Heart left ventricle (tissue), 16 donors: ENCODE measurements around the gene RHOB. TPM values are rescaled to one million over a fixed set of nuclear protein-coding genes. Genes with fewer than 3 reads are reported as not detected.

Experiments
- ATAC-seq, 4 donors: fragments of 200-7000 bp; cut with Tn5 transposase; one replicate each; pipeline ENCODE4 v1.9.1; 2020 to 2022; ENCODE audit warnings: moderate library complexity in 4 of 4, mild to moderate bottlenecking in 3 of 4, moderate number of reproducible peaks in 1 of 4
- DNase-seq, 5 donors: peaks; one replicate each; pipeline ENCODE4 v3.0.0-alpha.2; 2020
- H3K27ac ChIP-seq, 12 donors: fragments of 200-600 bp; sonication (generic) in 4 of 12; one replicate each; pipeline versions ENCODE4 v1.5.0 to v1.8.0; 2016 to 2022; ENCODE audit warnings: mild to moderate bottlenecking in 2 of 12
- H3K27me3 ChIP-seq, 9 donors: fragments of 200-600 bp; sonication (generic) in 2 of 9; one replicate each; pipeline versions ENCODE4 v1.5.1 to v1.8.0; 2016 to 2022; ENCODE audit warnings: mild to moderate bottlenecking in 3 of 9
- H3K36me3 ChIP-seq, 9 donors: fragments of 200-600 bp; sonication (generic) in 2 of 9; one replicate each; pipeline versions ENCODE4 v1.5.0 to v1.8.0; 2018 to 2022; ENCODE audit warnings: mild to moderate bottlenecking in 2 of 9
- H3K4me1 ChIP-seq, 12 donors: fragments of 200-600 bp; sonication (generic) in 4 of 12; one replicate each; pipeline versions ENCODE4 v1.5.0 to v1.8.0; 2016 to 2022; ENCODE audit warnings: mild to moderate bottlenecking in 3 of 12
- H3K4me3 ChIP-seq, 12 donors: fragments of 200-600 bp; sonication (generic) in 4 of 12; one replicate each; pipeline versions ENCODE4 v1.5.0 to v1.8.0; 2017 to 2022; ENCODE audit warnings: mild to moderate bottlenecking in 9 of 12, moderate library complexity in 4 of 12
- H3K9me3 ChIP-seq, 12 donors: fragments of 200-600 bp; sonication (generic) in 4 of 12; one replicate each; pipeline versions ENCODE4 v1.5.0 to v1.8.0; 2016 to 2022; ENCODE audit warnings: mild to moderate bottlenecking in 1 of 12
- CTCF ChIP-seq, 12 donors: fragments of 200-600 bp; sonication (generic) in 4 of 12; IDR thresholded peaks; one replicate each; pipeline versions ENCODE4 v1.5.0 to v1.8.0; 2018 to 2022; ENCODE audit warnings: antibody characterized with exemption in 12 of 12, mild to moderate bottlenecking in 5 of 12
- POLR2A ChIP-seq, 2 donors: fragments of 450-650 bp; IDR thresholded peaks; one replicate each; pipeline ENCODE4 v1.6.1; 2017; ENCODE audit warnings: antibody characterized with exemption in 2 of 2, mild to moderate bottlenecking in 2 of 2, moderate library complexity in 2 of 2
- WGBS, 4 donors: extraction: QIAGEN DNeasy Blood & Tissue Kit in 2 of 4; methylation state at CpG; one replicate each; pipeline versions ENCODE4 v1.1.5 to v1.1.7; 2013 to 2018; 5-methylcytosine and 5-hydroxymethylcytosine counted together
- intact Hi-C, 10 donors: fragments of 100-400 bp; cut with DNase I; formaldehyde crosslinking; loops; one replicate each; pipeline versions ENCODE4 v1.11.1 to v1.14.2; 2022
- polyA plus RNA-seq, 2 donors: library from polyadenylated mRNA; stranded (reverse); fragments of 200-250 nt; gene quantifications; one replicate each; pipeline ENCODE4 v1.2.3, GENCODE V29; 2013
- total RNA-seq, 9 donors: library from RNA; depleted of rRNA in 2 of 9; stranded (reverse); fragments of >200 nt in 2 of 9; fragmentation: NEBNext Ultra II Directional in 3 of 9; extraction: Animal tissue kit (Norgen Biotek cat#: 25700) in 3 of 9; gene quantifications; one replicate each; pipeline versions ENCODE4 v1.1.0 to v1.2.4, GENCODE V29; 2016 to 2023
- donor health status: ischemic (EF 13 %, LVEDD 7.1; RV severe dilation, severe dysfunction).
- donor health status: healthy with polysubstance abuse.
- donor health status: DM: no; HTN: yes; CAD: no.
- donor health status: DM: no; HTN: no; CAD: no.
- donor health status: ischemic (EF 25% LVEDD 6.9; RV normal size, moderate dysfunction).
- donor health status: ischemic (EF 25% LVEDD 5.7; RV mildly dilated, moderate dysfunction).
- donor health status: healthy.
- donor health status: DM: yes; HTN: yes; CAD: no.
- donor health status: ischemic (EF 35%, LVEDD 5.7; RV mildly dilated, moderate dysfunction).
- donor health status: nonischemic (EF 11% LVEDD 7.7; RV severe dilation, severe dysfunction).
- donor health status: DM: yes; HTN: yes; CAD: no.
- donor health status: PGD.
- donor health status: ischemic (EF 29% LVEDD 5.4; RV normal size, mild dysfunction).
- donor health status: nonischemic (EF 23%, LVEDD 6.1; RV moderate dilation, normal function).

RHOB gene
- total and polyA plus RNA-seq, 11 donors: 105 to 429 (median 169) TPM

- H3K4me1 ChIP-seq: no peaks in the 10 kb centered on the region
- H3K27ac ChIP-seq: no peak overlapping the region
- H3K9me3 ChIP-seq: peaks cover 0 to 27% (median 16%) of the 10 kb centered on the region in 12 donors
- no peak overlapping the region for H3K4me3 ChIP-seq
- H3K27me3 ChIP-seq: no peaks in the 10 kb centered on the region
- DNase-seq: no peak
- intact Hi-C loops: no loop called here
- no peak for ATAC-seq
- TF ChIP-seq CTCF (IDR thresholded peaks at IDR 0.05) (no peak), POLR2A (IDR thresholded peaks at IDR 0.05) (no peak)
- H3K36me3 ChIP-seq: no peaks in the 10 kb centered on the region
- 87 to 94% (median 89%) methylated on average over 2 of the region's 2 CpGs for WGBS, 4 donors
Observed at GRCh38 chr2:20404950-20405349, 41.9 kb upstream of the RHOB start.

GRCh38 chr2:20409039-20409438, 37.8 kb upstream of the RHOB start:
- H3K4me3 ChIP-seq: no peak overlapping the region
- H3K4me1 ChIP-seq: peaks cover 0 to 5% (median 0%) of the 10 kb centered on the region in 12 donors
- no peaks in the 10 kb centered on the region for H3K36me3 ChIP-seq
- ATAC-seq: no peak
- H3K27me3 ChIP-seq: no peaks in the 10 kb centered on the region
- H3K27ac ChIP-seq: no peak overlapping the region
- no peak for DNase-seq
- intact Hi-C loops: no loop called here
- H3K9me3 ChIP-seq: peaks cover 0 to 34% (median 16%) of the 10 kb centered on the region in 12 donors
- TF ChIP-seq POLR2A (IDR thresholded peaks at IDR 0.05): no peak
- no peak for TF ChIP-seq CTCF (IDR thresholded peaks at IDR 0.05)

DNA sequence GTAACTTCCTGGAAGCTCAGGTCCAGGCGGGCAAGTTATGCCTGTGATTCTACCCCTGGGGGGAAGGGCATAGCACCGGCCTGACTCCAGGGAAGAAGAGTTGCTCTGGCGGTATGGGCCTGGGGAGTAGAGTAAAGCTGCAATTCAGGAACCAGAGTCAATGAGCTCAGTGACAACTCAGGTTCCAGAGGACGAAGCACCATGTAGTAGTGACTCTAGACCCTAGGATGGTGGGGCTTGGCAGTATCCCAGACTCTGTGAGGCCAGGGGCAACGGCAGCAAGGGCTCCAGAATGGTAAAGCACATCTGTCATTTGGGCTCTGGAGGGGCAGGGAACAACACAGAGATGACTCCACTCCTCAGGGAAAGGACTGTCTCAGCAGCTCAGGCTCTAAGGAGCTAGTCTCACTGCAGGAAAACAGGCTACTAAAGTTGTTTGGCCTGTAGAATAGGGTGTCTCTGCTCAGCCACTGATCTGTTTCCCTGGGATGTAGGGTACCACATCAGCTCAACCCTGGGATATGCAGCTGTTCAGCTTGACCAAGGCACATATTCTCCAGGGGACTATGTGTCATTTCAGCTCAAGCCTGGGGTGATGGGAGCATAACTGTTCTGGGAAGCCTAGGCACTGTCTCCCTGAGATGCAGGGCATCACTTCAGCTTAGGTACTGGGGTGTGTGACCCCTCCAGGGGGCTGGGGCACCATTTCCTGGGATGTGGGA, 36.2 kb upstream of the RHOB start:
- Histone ChIP-seq H3K9me3 (peaks cover 0 to 34% (median 16%) of the 10 kb centered on the region in 12 donors), H3K4me1 (peaks cover 0 to 5% (median 0%) of the 10 kb centered on the region in 12 donors), H3K4me3 (no peak overlapping the region), H3K36me3 (no peaks in the 10 kb centered on the region), H3K27ac (peak overlapping the region in 1 of 12 donors; percentile 20), H3K27me3 (no peaks in the 10 kb centered on the region)
- TF ChIP-seq POLR2A (IDR thresholded peaks at IDR 0.05) (no peak), CTCF (IDR thresholded peaks at IDR 0.05) (no peak)
- 70 to 90% (median 83%) methylated on average over 5 of the region's 5 CpGs for WGBS, 4 donors
- no peak for DNase-seq
- intact Hi-C loops: loop anchor here in 1 of 10 donors (2.0 kb wide), 1 partner anchor 32 kb away; no protein-coding TSS in a partner anchor
- ATAC-seq: peak in 3 of 4 donors; percentile 23 to 49 (median 47)

DNA sequence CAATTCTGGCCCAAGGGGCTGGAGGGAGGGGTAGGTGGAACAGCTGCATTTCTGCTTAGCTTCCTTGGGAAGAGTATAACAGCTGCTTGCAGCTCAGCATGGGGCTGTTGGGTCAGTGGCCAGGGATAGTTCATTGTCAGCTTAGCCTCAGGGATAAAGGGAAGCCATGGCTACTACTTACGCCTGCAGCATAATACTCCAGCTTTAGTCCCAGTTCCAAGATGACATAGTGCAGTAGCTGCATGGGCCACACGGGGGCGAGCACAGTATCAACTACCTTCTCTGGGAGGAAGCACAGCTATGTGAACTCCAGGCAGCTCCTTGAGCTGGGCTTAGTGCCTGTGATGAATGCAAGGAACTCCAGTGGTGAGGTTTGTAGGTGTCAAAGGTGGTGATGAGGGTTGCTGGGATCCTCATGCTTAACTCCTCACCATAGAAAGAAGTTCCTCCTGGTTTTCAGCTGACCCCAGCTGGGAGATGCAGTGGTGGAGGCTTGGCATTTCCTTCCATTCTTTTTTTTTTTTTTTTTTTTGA, 35.4 kb upstream of the RHOB start:
- ATAC-seq: peak; percentile 82 to 98 (median 97)
- 7 to 21% (median 18%) methylated on average over 3 of the region's 3 CpGs for WGBS, 4 donors

More for the DNA sequence above, 35.4 kb upstream of the RHOB start:
- peaks cover 0 to 34% (median 16%) of the 10 kb centered on the region in 12 donors for H3K9me3 ChIP-seq
- no peaks in the 10 kb centered on the region for H3K36me3 ChIP-seq
- no peak overlapping the region for H3K27ac ChIP-seq
- H3K4me3 ChIP-seq: no peak overlapping the region
- H3K27me3 ChIP-seq: no peaks in the 10 kb centered on the region
- intact Hi-C loops: loop anchor here in 1 of 10 donors (2.0 kb wide), 1 partner anchor 33 kb away; no protein-coding TSS in a partner anchor
- TF ChIP-seq POLR2A (IDR thresholded peaks at IDR 0.05) (no peak), CTCF (IDR thresholded peaks at IDR 0.05) (peak; percentile 73 to 87 (median 83))
- H3K4me1 ChIP-seq: peaks cover 0 to 5% (median 0%) of the 10 kb centered on the region in 12 donors
- DNase-seq: peak; percentile 83 to 92 (median 86)
